Stimulated activated naive B cell treated with anti-CD40 and anti-IgM and Interleukin-4, amounts not matched to agents 10 μg/mL and 1 μg/mL and 100 μg/mL, for 72 hours (primary cell): Measurements from ENCODE around the gene GATB.

ENCODE experiments used
- ATAC-seq, 2 donors: fragments of 150-1000 bp; cut with Tn5 transposase; replicated peaks; 2 replicates each; pipeline ENCODE4 v1.10.0; 2021; ENCODE audit warnings: moderate library complexity in 1 of 2
- DNase-seq: peaks from one replicate; pipeline ENCODE4 v3.0.0; 2021
- H3K27ac Mint-ChIP-seq: one replicate; pipeline ENCODE4 v1.8.0; 2022; ENCODE audit warnings: mild to moderate bottlenecking, mixed read lengths
- H3K27me3 Mint-ChIP-seq, 2 donors: one replicate each; pipeline ENCODE4 v1.8.0; 2022; ENCODE audit warnings: mixed read lengths in 2 of 2
- H3K36me3 Mint-ChIP-seq, 2 donors: one replicate each; pipeline ENCODE4 v1.8.0; 2022; ENCODE audit warnings: mixed read lengths in 2 of 2, mild to moderate bottlenecking in 1 of 2
- H3K4me1 Mint-ChIP-seq, 2 donors: one replicate each; pipeline ENCODE4 v1.8.0; 2022; ENCODE audit warnings: mixed read lengths in 2 of 2, mild to moderate bottlenecking in 1 of 2
- H3K4me3 Mint-ChIP-seq, 2 donors: one replicate each; pipeline ENCODE4 v1.8.0; 2022; ENCODE audit warnings: mild to moderate bottlenecking in 2 of 2, mixed read lengths in 2 of 2, moderate library complexity in 1 of 2
- H3K9me3 Mint-ChIP-seq, 2 donors: one replicate each; pipeline ENCODE4 v1.8.0; 2022; ENCODE audit warnings: mixed read lengths in 2 of 2, mild to moderate bottlenecking in 1 of 2

GATB gene

DNA sequence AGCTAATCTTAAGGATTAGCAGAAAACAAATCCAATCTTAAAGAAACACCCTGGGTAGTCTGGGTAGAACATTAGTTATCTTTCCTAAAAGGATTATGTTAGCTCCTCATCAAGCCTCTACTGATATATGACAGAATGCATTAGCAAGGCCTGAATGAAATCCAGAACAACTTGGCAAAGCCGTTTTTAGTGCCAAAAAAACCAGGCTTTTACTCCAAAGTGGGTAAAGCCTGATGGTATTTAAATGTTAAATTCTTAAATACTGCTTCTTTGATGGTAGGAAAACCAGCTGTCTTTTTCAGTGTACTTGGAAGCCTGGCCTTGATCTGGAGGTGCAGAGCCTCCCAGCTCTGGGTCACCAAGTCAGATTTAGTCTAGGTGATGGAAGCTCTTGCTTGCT lies 120.4 kb downstream of the GATB start:
- DNase-seq (no peak), ATAC-seq (no peak)
- Mint-ChIP-seq H3K9me3 (no peaks in the 10 kb centered on the region), H3K4me1 (no peaks in the 10 kb centered on the region), H3K27me3 (peaks cover 6 to 14% of the 10 kb centered on the region in 2 donors), H3K36me3 (no peaks in the 10 kb centered on the region), H3K4me3 (no peak overlapping the region), H3K27ac (no peak overlapping the region)

- Mint-ChIP-seq H3K4me1 (no peaks in the 10 kb centered on the region), H3K9me3 (peaks cover 0 to 3% of the 10 kb centered on the region in 2 donors), H3K27me3 (peaks cover 6 to 10% of the 10 kb centered on the region in 2 donors), H3K36me3 (no peaks in the 10 kb centered on the region), H3K4me3 (no peak overlapping the region), H3K27ac (no peak overlapping the region)
- ATAC-seq (no peak), DNase-seq (no peak)
Measured at GRCh38 chr4:151638295-151638858, 122.4 kb downstream of the GATB start.

DNA sequence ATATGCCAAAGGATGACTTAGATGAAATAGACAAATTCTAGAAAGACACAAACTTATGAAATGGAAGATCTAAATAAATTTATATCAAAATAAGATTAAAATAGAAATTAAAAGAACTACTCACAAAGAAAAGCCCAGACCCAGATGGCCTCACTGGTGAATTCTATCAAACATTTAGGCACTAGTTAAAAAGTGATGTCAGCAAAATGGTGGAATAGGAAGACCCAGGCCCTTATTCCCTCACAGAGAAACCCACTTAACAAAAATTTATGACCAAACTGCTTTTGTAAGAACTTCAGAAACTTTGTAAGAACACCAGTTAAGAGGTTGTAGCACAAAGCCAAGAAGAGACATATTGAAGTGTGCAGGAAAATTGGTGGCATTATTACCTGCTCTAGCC lies 129.5 kb downstream of the GATB start:
- no peak overlapping the region for H3K4me3 Mint-ChIP-seq
- no peak for DNase-seq
- H3K4me1 Mint-ChIP-seq: no peaks in the 10 kb centered on the region
- H3K9me3 Mint-ChIP-seq: peaks cover 0 to 3% of the 10 kb centered on the region in 2 donors
- ATAC-seq: no peak
- peaks cover 16 to 34% of the 10 kb centered on the region in 2 donors for H3K27me3 Mint-ChIP-seq
- no peak overlapping the region for H3K27ac Mint-ChIP-seq
- H3K36me3 Mint-ChIP-seq: no peaks in the 10 kb centered on the region

GRCh38 chr4:151629097-151629783 lies 131.6 kb downstream of the GATB start:
- no peak for DNase-seq

DNA sequence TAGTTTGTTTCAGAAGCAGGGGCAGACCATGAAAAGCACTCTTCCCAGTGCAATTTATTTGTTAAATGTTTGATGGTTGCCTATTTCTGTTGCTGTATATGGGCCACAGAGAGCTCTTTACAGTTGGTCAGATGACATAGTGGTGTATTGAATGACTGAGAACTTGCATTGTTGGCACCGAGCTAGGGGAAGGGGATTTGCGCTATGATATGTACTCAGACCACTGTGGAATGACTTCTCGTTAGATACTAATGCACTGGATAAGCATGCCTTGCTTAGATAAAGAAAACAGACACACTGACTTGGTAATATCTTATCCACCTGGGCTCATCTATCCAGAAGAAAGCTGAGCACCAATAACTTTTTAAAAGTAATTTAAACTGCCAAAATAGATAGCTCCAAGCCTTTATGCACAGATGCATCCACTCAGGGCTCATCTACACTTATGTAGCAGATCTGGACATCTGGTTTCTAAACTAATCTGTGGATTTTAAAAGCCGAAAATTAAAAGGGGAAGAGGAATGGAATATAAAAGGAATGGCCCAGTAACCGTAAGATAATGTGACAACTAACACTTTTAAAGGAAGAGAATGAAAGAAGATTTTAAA lies 132.7 kb downstream of the GATB start:
- H3K4me1 Mint-ChIP-seq: no peaks in the 10 kb centered on the region
- H3K9me3 Mint-ChIP-seq: no peaks in the 10 kb centered on the region
- H3K27me3 Mint-ChIP-seq: peaks cover 12 to 45% of the 10 kb centered on the region in 2 donors
- H3K27ac Mint-ChIP-seq: no peak overlapping the region
- H3K36me3 Mint-ChIP-seq: no peaks in the 10 kb centered on the region
- no peak for DNase-seq
- no peak for ATAC-seq
- no peak overlapping the region for H3K4me3 Mint-ChIP-seq

More at GRCh38 chr4:151629097-151629783, 131.6 kb downstream of the GATB start:
- no peak overlapping the region for H3K27ac Mint-ChIP-seq
- H3K4me3 Mint-ChIP-seq: no peak overlapping the region
- peaks cover 12 to 34% of the 10 kb centered on the region in 2 donors for H3K27me3 Mint-ChIP-seq
- H3K4me1 Mint-ChIP-seq: no peaks in the 10 kb centered on the region
- ATAC-seq: no peak
- no peaks in the 10 kb centered on the region for H3K36me3 Mint-ChIP-seq
- peaks cover 0 to 3% of the 10 kb centered on the region in 2 donors for H3K9me3 Mint-ChIP-seq

- H3K27ac Mint-ChIP-seq: no peak overlapping the region
- H3K27me3 Mint-ChIP-seq: peaks cover 12 to 45% of the 10 kb centered on the region in 2 donors
Measured at GRCh38 chr4:151627491-151627890, 133.3 kb downstream of the GATB start.

GRCh38 chr4:151626751-151627150 lies 134.1 kb downstream of the GATB start:
- DNase-seq (no peak), ATAC-seq (no peak)
- Mint-ChIP-seq H3K9me3 (no peaks in the 10 kb centered on the region), H3K4me1 (no peaks in the 10 kb centered on the region), H3K4me3 (no peak overlapping the region), H3K27ac (no peak overlapping the region), H3K27me3 (peaks cover 11 to 42% of the 10 kb centered on the region in 2 donors), H3K36me3 (no peaks in the 10 kb centered on the region)

More at GRCh38 chr4:151627491-151627890, 133.3 kb downstream of the GATB start:
- no peak for ATAC-seq
- no peaks in the 10 kb centered on the region for H3K36me3 Mint-ChIP-seq
- H3K9me3 Mint-ChIP-seq: no peaks in the 10 kb centered on the region
- no peaks in the 10 kb centered on the region for H3K4me1 Mint-ChIP-seq
- DNase-seq: no peak
- H3K4me3 Mint-ChIP-seq: no peak overlapping the region

- no peak for ATAC-seq
- no peak for DNase-seq
- H3K27me3 Mint-ChIP-seq: peaks cover 8 to 39% of the 10 kb centered on the region in 2 donors
- H3K4me1 Mint-ChIP-seq: no peaks in the 10 kb centered on the region
- H3K36me3 Mint-ChIP-seq: no peaks in the 10 kb centered on the region
- no peaks in the 10 kb centered on the region for H3K9me3 Mint-ChIP-seq
- no peak overlapping the region for H3K27ac Mint-ChIP-seq
- H3K4me3 Mint-ChIP-seq: no peak overlapping the region
Measured at GRCh38 chr4:151626228-151626627, 134.6 kb downstream of the GATB start.

GRCh38 chr4:151624626-151625565 lies 135.9 kb downstream of the GATB start:
- H3K27me3 Mint-ChIP-seq: peaks cover 6 to 31% of the 10 kb centered on the region in 2 donors
- DNase-seq (no peak), ATAC-seq (no peak)
- H3K4me1 Mint-ChIP-seq: no peaks in the 10 kb centered on the region
- H3K36me3 Mint-ChIP-seq: no peaks in the 10 kb centered on the region
- H3K9me3 Mint-ChIP-seq: no peaks in the 10 kb centered on the region
- no peak overlapping the region for H3K27ac Mint-ChIP-seq
- H3K4me3 Mint-ChIP-seq: no peak overlapping the region
